GM18511 (cell line): ENCODE results near the gene ZFAND3.
"Not testable (repeated sequence)": the region's sequence is repeated elsewhere in the genome, so short reads cannot be mapped to it uniquely, and the experiment has no call there.

Experiments
- ATAC-seq: cut with Tn5 transposase; IDR thresholded peaks from one replicate; pipeline ENCODE4 v1.9.1; 2021; ENCODE audit warnings: mild to moderate bottlenecking, moderate library complexity; ENCODE audit not compliant: unreplicated experiment

The ZFAND3 gene

GRCh38 chr6:38113825-38114576, 294.5 kb downstream of the ZFAND3 start:
- no peak for ATAC-seq

DNA sequence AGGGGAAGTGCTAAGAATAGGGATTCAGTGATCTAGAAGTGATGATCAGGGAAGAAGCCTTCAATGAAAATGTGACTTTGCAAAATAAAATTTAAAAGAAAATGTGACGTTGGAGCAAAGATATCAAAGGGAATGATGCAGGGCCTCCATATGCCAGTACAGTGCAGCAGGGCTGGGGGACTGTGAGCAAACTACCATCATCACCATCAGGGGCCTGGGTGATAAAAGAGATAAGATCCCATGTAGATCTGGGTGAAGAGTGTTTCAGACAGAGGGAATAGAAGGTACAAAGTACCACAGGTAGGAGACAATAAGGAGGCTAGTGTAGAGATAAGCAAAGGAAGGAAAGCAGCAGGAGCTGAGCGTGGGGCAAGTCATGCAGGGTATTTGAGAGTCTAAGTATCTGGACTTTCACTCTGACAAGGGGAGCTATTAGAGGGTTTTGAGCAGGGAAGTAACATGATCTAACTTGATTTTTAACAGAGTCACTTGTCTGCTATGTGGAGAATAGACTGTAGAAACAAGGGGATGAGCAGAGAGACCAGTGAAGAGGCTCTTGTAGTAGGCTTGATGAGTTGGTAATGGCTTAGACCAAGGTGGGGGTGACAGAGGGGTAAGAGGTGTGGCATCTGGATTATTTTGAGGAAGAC, 295.6 kb downstream of the ZFAND3 start:
- no peak for ATAC-seq

DNA sequence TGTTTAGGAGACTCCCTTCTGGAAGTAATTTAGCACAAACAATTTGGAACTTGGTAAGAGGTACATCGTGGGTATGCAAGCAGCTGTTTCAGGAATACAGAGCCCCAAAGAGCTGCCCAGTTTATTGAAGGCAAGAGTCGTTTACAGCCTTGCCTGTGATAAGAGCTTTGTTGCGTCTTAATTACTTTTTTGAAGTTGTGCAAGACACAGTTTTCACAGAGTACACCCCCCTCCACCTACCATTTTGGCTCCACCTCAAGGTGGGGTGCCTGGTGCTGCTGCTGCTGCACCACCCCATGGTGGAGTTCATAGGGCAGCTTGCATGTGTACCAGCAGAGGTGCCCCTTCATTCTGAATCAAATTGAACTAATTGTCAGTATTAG, 296.1 kb downstream of the ZFAND3 start:
- ATAC-seq: no peak

- ATAC-seq: no peak
Measured at GRCh38 chr6:38116248-38116647, 296.7 kb downstream of the ZFAND3 start.

DNA sequence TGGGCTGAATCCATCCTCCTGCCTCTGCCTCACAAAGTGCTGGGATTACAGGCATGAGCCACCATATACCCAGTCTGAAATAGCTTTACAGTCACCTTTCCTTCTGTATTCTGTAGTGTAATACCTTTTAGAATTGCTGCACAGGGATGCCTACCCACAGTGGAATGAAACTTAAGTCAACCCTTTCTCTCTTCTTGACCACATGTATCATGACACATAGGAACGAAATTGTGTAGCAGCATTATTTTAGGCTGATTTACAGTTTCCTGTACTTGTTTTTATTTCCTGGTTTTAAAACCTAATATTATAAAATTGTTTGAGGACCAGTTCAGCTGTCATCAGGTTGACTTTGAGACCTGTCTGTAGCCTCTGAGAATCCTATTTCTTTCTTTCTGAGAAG, 297.8 kb downstream of the ZFAND3 start:
- ATAC-seq: no peak

DNA sequence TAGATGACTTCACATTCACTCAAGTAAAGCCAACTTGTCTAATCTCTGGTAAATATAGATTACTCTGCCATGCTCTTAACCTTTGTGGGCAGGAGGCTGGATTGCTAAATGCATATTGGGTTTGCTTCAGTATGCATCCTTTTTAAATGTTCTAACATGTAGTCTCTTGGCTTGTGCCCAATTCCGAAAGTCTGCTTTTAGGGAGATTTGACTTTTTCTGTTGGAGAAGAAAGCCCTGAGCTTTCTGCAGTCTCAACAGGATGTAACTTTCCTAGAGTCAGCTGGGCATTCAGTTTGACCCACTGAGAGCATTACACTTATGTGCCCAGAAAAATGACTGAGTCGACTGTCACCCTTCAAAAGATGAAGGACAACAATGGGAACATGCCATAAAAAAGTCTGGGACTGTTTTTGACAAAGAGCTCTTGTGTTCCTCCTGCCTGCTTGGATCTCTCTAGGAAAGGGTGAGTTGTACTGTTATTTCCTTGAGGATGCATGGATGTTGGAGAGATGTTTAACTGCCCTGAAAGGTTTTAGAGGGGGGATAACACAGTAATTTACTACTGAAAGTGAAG, 299.4 kb downstream of the ZFAND3 start:
- ATAC-seq: no peak

- no peak for ATAC-seq
Measured at GRCh38 chr6:38119516-38119915, 300.0 kb downstream of the ZFAND3 start.

- ATAC-seq: not testable (repeated sequence)
Measured at GRCh38 chr6:38124224-38124926, 304.8 kb downstream of the ZFAND3 start.

DNA sequence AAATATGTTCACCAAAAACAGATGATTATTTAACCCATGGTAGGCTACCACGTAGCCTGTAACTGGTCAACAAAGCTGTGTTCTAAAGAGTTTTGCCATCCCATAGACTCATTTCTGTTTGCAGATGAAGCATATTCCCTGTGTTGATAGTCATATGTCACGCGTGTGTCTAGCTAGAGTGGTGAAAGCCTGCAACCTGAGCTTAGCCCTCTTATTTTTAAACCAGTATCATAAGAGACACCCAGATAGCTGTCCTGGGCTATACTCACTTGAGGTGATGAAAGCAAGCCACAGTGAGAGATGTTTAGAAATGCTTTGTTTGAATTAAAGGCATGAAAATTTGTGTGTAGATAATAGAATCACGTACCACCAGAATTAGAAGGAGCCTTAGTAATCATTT, 307.8 kb downstream of the ZFAND3 start:
- no peak for ATAC-seq

GRCh38 chr6:38131527-38131965, 312.0 kb downstream of the ZFAND3 start:
- no peak for ATAC-seq

DNA sequence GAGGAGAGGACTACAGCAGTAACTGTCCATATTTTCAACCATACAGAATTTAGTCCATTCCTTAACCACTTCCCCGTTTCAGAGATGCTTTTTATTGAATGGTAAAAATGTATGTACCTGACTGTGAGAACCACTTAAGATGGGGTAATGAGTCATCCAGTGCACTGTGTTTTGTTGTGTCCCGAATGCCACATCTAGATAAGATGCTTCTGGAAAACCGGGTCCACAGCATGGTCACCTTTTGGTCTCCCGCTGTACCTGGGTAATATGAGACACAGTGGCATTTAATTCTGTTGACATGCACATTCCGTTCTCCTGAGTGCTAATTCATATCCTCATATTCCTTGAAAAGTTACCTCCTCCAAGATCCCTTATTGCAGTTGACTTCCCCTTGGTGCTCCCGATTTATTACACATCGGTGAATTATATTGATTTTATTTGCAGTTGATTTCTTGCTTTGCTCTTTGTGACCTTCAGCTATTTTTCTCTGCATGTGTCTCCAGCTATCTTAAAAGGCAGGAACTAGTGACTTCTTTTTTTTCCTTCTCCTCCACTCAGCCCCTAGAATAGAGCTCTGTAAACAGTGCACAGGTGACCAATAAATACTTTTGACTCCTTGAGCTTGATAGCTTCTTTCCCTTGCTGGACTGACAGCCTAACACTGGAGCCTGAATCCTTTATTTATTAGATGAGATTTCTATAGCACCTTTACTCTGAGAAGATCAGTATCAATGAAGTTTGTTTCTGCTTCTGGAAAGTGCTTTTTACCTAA, 314.6 kb downstream of the ZFAND3 start:
- no peak for ATAC-seq

DNA sequence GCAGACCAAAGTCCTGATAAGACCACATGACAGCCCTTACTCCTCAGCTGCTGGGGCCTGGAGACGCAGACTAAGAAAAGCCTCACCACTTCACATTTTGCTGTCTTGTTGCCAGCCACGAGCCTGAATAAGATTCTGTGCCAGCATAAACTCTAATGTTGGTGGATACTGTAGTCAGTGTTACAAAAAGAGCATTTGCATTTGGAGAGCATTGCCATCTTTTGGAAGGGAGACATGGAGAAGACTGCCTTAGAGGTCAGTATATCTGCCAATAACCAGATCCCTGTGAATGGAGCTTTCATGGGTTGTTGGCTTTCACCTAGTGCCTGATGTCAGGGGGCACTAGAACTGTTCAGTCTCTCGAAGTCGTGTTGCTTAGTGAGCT, 315.2 kb downstream of the ZFAND3 start:
- ATAC-seq: no peak

- no peak for ATAC-seq
Measured at GRCh38 chr6:38136547-38136946, 317.0 kb downstream of the ZFAND3 start.

GRCh38 chr6:38137608-38138265, 318.2 kb downstream of the ZFAND3 start:
- ATAC-seq: no peak

DNA sequence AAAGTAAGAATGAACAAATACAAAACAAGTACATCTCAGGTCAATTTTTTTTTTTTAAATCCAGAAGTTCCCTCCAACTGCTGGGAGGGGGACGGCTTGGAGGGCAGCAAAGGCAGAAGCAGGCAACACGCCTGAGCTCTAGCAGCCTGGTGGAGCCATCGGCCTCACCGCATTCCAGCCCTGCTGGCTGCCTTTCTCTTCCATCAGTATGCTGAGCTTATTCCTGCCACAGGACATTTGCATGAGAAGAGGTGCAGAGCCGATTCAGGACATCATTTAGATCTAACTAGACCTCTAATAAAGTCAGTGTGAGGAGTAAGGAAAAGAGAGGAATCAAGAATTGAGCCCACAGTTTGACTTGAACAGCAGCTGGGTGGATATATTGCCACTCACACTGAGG, 318.8 kb downstream of the ZFAND3 start:
- ATAC-seq: no peak

GRCh38 chr6:38141085-38141484, 321.6 kb downstream of the ZFAND3 start:
- no peak for ATAC-seq

DNA sequence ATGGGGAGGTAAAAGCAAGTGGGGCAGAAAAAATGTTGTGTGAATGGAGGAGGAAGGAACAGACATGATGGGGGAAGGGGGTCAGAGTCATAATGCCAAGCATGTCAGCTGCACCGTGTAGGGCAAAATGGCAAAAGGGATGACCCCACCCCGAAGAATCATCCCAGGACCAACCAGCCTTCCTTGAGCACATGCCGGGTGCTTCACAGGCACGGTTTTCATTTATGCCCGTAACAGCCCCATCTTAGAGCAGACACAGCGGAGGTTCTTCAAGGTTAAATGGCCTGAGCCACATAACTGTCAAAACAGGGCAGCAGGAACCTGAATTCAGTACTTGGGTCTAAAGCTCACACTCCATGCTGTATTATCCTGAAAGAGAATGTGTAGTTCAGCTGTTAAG, 322.2 kb downstream of the ZFAND3 start:
- ATAC-seq: no peak

GRCh38 chr6:38142178-38142902, 322.8 kb downstream of the ZFAND3 start:
- ATAC-seq: no peak

DNA sequence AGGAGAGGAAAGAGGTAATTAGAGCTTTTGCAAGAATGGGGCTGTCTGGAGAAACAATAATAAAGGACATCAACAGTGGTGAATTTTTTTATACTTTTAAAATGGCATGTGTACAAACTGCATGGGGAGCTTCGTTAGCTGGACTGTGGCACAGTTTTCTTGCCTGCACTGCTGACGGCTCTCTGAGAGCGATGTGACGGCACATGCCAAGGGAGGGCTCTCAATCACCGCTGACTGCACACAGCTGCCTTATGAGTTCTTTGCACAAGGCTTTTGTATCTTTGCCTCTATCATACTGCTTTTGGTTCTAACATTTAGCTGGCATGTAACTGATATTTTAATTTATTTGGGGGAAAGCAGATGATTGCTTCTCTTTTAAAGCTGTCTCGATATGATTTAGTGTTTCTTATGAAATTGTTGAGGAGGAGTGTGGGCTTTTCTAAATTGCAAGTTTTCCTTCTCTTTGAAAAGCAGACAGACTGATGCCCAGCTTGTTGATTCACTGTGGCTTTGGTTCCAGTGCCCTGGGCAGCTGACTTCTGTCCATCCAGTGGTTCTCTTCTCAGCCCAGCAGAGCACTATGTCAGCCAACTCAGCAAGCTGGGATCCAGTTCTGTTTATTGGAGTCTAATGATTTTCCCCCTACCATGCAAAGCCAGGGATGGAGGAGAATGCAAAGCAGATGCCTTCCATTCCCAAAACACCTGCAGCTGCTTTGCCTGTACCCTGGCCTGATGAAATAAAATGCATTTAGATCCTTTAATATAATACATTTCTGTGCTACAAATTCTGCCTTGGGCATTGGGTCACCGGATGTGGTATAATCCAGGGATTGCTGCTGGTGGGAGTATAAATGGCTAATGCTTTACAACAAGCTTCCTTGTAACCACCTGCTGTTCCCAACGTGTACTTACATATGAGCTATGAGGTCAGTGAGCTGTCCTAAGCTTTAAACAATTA, 323.9 kb downstream of the ZFAND3 start:
- ATAC-seq: no peak
